CD4-positive, alpha-beta T cell (primary cell): ENCODE results near the gene CCDC24. TPM values are rescaled to one million over a fixed set of nuclear protein-coding genes. Genes with fewer than 3 reads are reported as not detected.

Source experiments
- ATAC-seq: fragments of 200-7000 bp; cut with Tn5 transposase; one replicate; pipeline ENCODE4 v1.10.0; 2022; ENCODE audit warnings: mild to moderate bottlenecking; ENCODE audit not compliant: poor library complexity
- CTCF ChIA-PET: fragments of 350-600 bp; sonication (Branson Sonifier 250); formaldehyde crosslinking; loops from one replicate; lab custom pipeline; 2021; ENCODE audit warnings: antibody characterized with exemption, inconsistent platforms; lab: Charles Lee
- POLR2A ChIA-PET: fragments of 350-600 bp; sonication (Branson Sonifier 250); formaldehyde crosslinking; loops from one replicate; lab custom pipeline; 2021; ENCODE audit warnings: antibody characterized with exemption, inconsistent platforms; lab: Charles Lee
- DNase-seq, 14 experiments: peaks; one replicate each; pipeline ENCODE4 v3.0.0-alpha.2; 2013 to 2020; ENCODE audit warnings: mixed read lengths in 2 of 14
- H3K27ac ChIP-seq, 2 donors: one replicate each; pipeline versions ENCODE4 v1.5.1 to v1.7.0; 2013; ENCODE audit warnings: low read length in 2 of 2, low read depth in 1 of 2, mild to moderate bottlenecking in 1 of 2
- H3K27me3 ChIP-seq, 2 experiments: 1 replicate in 1 of 2; 2 replicates in 1 of 2; pipeline versions ENCODE4 v1.6.1 to v1.7.0; 2013; ENCODE audit warnings: low read length in 2 of 2, control low read depth in 1 of 2, mild to moderate bottlenecking in 1 of 2, moderate library complexity in 1 of 2; ENCODE audit not compliant: insufficient read depth in 2 of 2, control insufficient read depth in 1 of 2
- H3K36me3 ChIP-seq: one replicate; pipeline ENCODE4 v1.6.1; 2013; ENCODE audit warnings: low read length, control low read depth; ENCODE audit not compliant: insufficient read depth
- H3K4me1 ChIP-seq: one replicate; pipeline ENCODE4 v1.6.1; 2013; ENCODE audit warnings: low read length, control low read depth; ENCODE audit not compliant: insufficient read depth
- H3K4me3 ChIP-seq: one replicate; pipeline ENCODE4 v1.5.1; 2013; ENCODE audit warnings: mild to moderate bottlenecking, low read length, moderate library complexity
- H3K9me3 ChIP-seq, 2 experiments: 1 replicate in 1 of 2; 2 replicates in 1 of 2; pipeline versions ENCODE4 v1.6.1 to v1.7.0; 2013; ENCODE audit warnings: low read length in 2 of 2, mild to moderate bottlenecking in 2 of 2, control low read depth in 1 of 2, moderate library complexity in 1 of 2; ENCODE audit not compliant: control insufficient read depth in 1 of 2, insufficient read depth in 1 of 2
- H3K27ac Mint-ChIP-seq: one replicate; pipeline ENCODE4 v1.8.0; 2020; ENCODE audit warnings: mixed read lengths
- H3K27me3 Mint-ChIP-seq: one replicate; pipeline ENCODE4 v1.8.0; 2021; ENCODE audit warnings: mixed read lengths
- H3K36me3 Mint-ChIP-seq: one replicate; pipeline ENCODE4 v1.8.0; 2021; ENCODE audit warnings: low read depth, mixed read lengths
- H3K4me1 Mint-ChIP-seq: one replicate; pipeline ENCODE4 v1.8.0; 2021; ENCODE audit warnings: low read depth, mixed read lengths
- H3K4me3 Mint-ChIP-seq: one replicate; pipeline ENCODE4 v1.8.0; 2020; ENCODE audit warnings: mild to moderate bottlenecking, mixed read lengths
- H3K9me3 Mint-ChIP-seq: one replicate; pipeline ENCODE4 v1.8.0; 2020; ENCODE audit warnings: mixed read lengths
- CTCF ChIP-seq: fragments of 200-600 bp; IDR thresholded peaks from one replicate; pipeline ENCODE4 v1.8.0; 2022; ENCODE audit warnings: antibody characterized with exemption, mild to moderate bottlenecking
- intact Hi-C, 2 experiments: fragments of 100-400 bp; cut with DNase I in 1 of 2; cut with micrococcal nuclease in 1 of 2; formaldehyde crosslinking; loops; one replicate each; pipeline versions ENCODE4 v1.15.1 to v1.9.0; 2023 to 2025; cut with DNase I, micrococcal nuclease
- total RNA-seq, 174 experiments: library from RNA in 2 of 174; stranded (reverse) in 2 of 174; gene quantifications; one replicate each; pipeline ENCODE4 v1.2.3 and lab custom pipeline; 2021 to 2026

The CCDC24 gene
- total RNA-seq, 2 experiments from 2014 or later = 0.98 to 1.4 TPM

GRCh38 chr1:43977376-43978263, 13.8 kb upstream of the CCDC24 start:
- ATAC-seq (no peak), DNase-seq (no peak)
- H3K4me3 ChIP-seq = no peak overlapping the region
- H3K36me3 Mint-ChIP-seq = peaks cover 50% of the 10 kb centered on the region
- H3K36me3 ChIP-seq = peaks cover 25% of the 10 kb centered on the region
- H3K4me1 Mint-ChIP-seq = peaks cover 57% of the 10 kb centered on the region
- peaks cover 13% of the 10 kb centered on the region for H3K27me3 Mint-ChIP-seq
- H3K9me3 ChIP-seq = no peaks in the 10 kb centered on the region
- intact Hi-C loops = loop anchor here in 1 of 2 experiments (5.0 to 10.0 kb wide), 5 partner anchors 377 to 1210 kb away; partner anchors contain the start of genes C1orf50, CDC20, CFAP57 and EBNA1BP2
- CTCF ChIA-PET = no interaction called here
- TF ChIP-seq CTCF = no peak
- no peak overlapping the region for H3K27ac ChIP-seq
- H3K4me1 ChIP-seq = peaks cover 54% of the 10 kb centered on the region
- H3K9me3 Mint-ChIP-seq = no peaks in the 10 kb centered on the region
- no peak overlapping the region for H3K27ac Mint-ChIP-seq
- H3K4me3 Mint-ChIP-seq = peak overlapping the region; percentile 96
- POLR2A ChIA-PET = no interaction called here
- peaks cover 5 to 7% of the 10 kb centered on the region in 2 experiments for H3K27me3 ChIP-seq

- TF ChIP-seq CTCF = no peak
- H3K4me3 ChIP-seq = no peak overlapping the region
- intact Hi-C loops = loop anchor here in 1 of 2 experiments (5.0 to 10.0 kb wide), 5 partner anchors 377 to 1211 kb away; partner anchors contain the start of genes C1orf50, CDC20, CFAP57 and EBNA1BP2
- ChIA-PET POLR2A (interaction anchor here (0.9 kb wide), 1 partner anchor 31 kb away, joined by 3 read pairs; no protein-coding TSS in a partner anchor), CTCF (no interaction called here)
- Mint-ChIP-seq H3K36me3 (peaks cover 50% of the 10 kb centered on the region), H3K4me3 (peak overlapping the region; percentile 96), H3K27me3 (peaks cover 13% of the 10 kb centered on the region), H3K9me3 (no peaks in the 10 kb centered on the region), H3K27ac (no peak overlapping the region), H3K4me1 (peaks cover 53% of the 10 kb centered on the region)
- DNase-seq (no peak), ATAC-seq (no peak)
- H3K4me1 ChIP-seq = peaks cover 54% of the 10 kb centered on the region
- no peaks in the 10 kb centered on the region for H3K9me3 ChIP-seq
- H3K27me3 ChIP-seq = peaks cover 5 to 7% of the 10 kb centered on the region in 2 experiments
- H3K36me3 ChIP-seq = peaks cover 25% of the 10 kb centered on the region
- no peak overlapping the region for H3K27ac ChIP-seq
Observed at GRCh38 chr1:43978264-43978550, 13.2 kb upstream of the CCDC24 start.

- DNase-seq (peak in 7 of 14 experiments; percentile 15 to 61 (median 38)), ATAC-seq (no peak)
- ChIA-PET POLR2A (interaction anchor here (0.9 kb wide), 1 partner anchor 31 kb away, joined by 3 read pairs; no protein-coding TSS in a partner anchor), CTCF (no interaction called here)
- peaks cover 50% of the 10 kb centered on the region for H3K36me3 Mint-ChIP-seq
- peaks cover 13% of the 10 kb centered on the region for H3K27me3 Mint-ChIP-seq
- peak within 1 kb of the TSS; percentile 96 for H3K4me3 Mint-ChIP-seq
- Histone ChIP-seq H3K9me3 (no peaks in the 10 kb centered on the region), H3K27me3 (peaks cover 5 to 7% of the 10 kb centered on the region in 2 experiments), H3K36me3 (peaks cover 25% of the 10 kb centered on the region), H3K4me3 (peak within 1 kb of the TSS; percentile 43), H3K4me1 (peaks cover 51% of the 10 kb centered on the region), H3K27ac (no peak within 1 kb of the TSS)
- H3K4me1 Mint-ChIP-seq = peaks cover 48% of the 10 kb centered on the region
- H3K9me3 Mint-ChIP-seq = no peaks in the 10 kb centered on the region
- no peak within 1 kb of the TSS for H3K27ac Mint-ChIP-seq
- TF ChIP-seq CTCF = no peak
- intact Hi-C loops = loop anchor here in 1 of 2 experiments (5.0 to 10.0 kb wide), 5 partner anchors 376 to 1211 kb away; partner anchors contain the start of genes C1orf50, CDC20, CFAP57 and EBNA1BP2
Observed at GRCh38 chr1:43978551-43979260, 12.7 kb upstream of the CCDC24 start, which contains the start of gene B4GALT2. B4GALT2 (plus strand) TSS chr1:43979210; CDS start chr1:43981161, 1,951 bp downstream.
